Gastrocnemius medialis (tissue), 4 donors: ENCODE data around the gene PLPPR4. TPM values are rescaled to one million over a fixed set of nuclear protein-coding genes. Genes with fewer than 3 reads are reported as not detected.
"Not testable (repeated sequence)": the region's sequence is repeated elsewhere in the genome, so short reads cannot be mapped to it uniquely, and the experiment has no call there.

Source experiments
- ATAC-seq, 2 donors: fragments of 150-250 bp; one replicate each; pipeline ENCODE4 v1.9.1; 2016
- DNase-seq, 2 donors: peaks; one replicate each; pipeline ENCODE4 v3.0.0-alpha.2; 2019
- H3K27ac ChIP-seq, 4 donors: fragments of 200-600 bp; sonication (generic); 1 replicate in 1 of 4; 2 replicates in 3 of 4; pipeline ENCODE4 v1.5.1; 2016 to 2018; ENCODE audit warnings: mild to moderate bottlenecking in 2 of 4, moderate library complexity in 1 of 4
- H3K27me3 ChIP-seq, 3 donors: fragments of 200-600 bp; sonication (generic) in 2 of 3; 1 replicate in 1 of 3; 2 replicates in 2 of 3; pipeline versions ENCODE4 v1.5.1 to v1.6.0; 2016 to 2019; ENCODE audit warnings: mild to moderate bottlenecking in 1 of 3, moderate library complexity in 1 of 3
- H3K36me3 ChIP-seq, 2 donors: fragments of 200-600 bp; sonication (generic) in 1 of 2; one replicate each; pipeline ENCODE4 v1.5.1; 2017 to 2018
- H3K4me1 ChIP-seq, 2 donors: fragments of 200-600 bp; sonication (generic) in 1 of 2; one replicate each; pipeline ENCODE4 v1.5.1; 2016 to 2017; ENCODE audit warnings: mild to moderate bottlenecking in 2 of 2
- H3K4me3 ChIP-seq, 4 donors: fragments of 200-600 bp; sonication (generic) in 3 of 4; 1 replicate in 1 of 4; 2 replicates in 3 of 4; pipeline ENCODE4 v1.5.1; 2016 to 2019; ENCODE audit warnings: mild to moderate bottlenecking in 2 of 4
- H3K9me3 ChIP-seq, 3 donors: fragments of 200-600 bp; sonication (generic) in 2 of 3; 1 replicate in 1 of 3; 2 replicates in 2 of 3; pipeline ENCODE4 v1.5.1; 2016 to 2019
- POLR2A ChIP-seq, 2 donors: fragments of 450-650 bp; IDR thresholded peaks; one replicate each; pipeline ENCODE4 v1.6.1; 2017; ENCODE audit warnings: antibody characterized with exemption in 2 of 2, mild to moderate bottlenecking in 2 of 2, moderate library complexity in 2 of 2
- in situ Hi-C, 4 donors: fragments of 200-750 bp; cut with MboI; loops; one replicate each; pipeline versions ENCODE4 v1.15.0 to v1.8.0; 2017; ENCODE audit warnings: low sequenced_read_pairs in 4 of 4
- intact Hi-C: fragments of 100-400 bp; cut with DNase I; formaldehyde crosslinking; loops from one replicate; pipeline ENCODE4 v1.15.1; 2023; ENCODE audit warnings: low total_unique reads
- total RNA-seq, 4 donors: library from RNA; depleted of rRNA; stranded (reverse); fragments of >200 nt; gene quantifications; one replicate each; pipeline versions ENCODE4 v1.1.0 to v1.2.3, GENCODE V29; 2016
- TF ChIP-seq, protein P1 (sequence below), 5 experiments: fragments of 450-650 bp in 3 of 5; fragments of 200-600 bp in 2 of 5; sonication (generic) in 2 of 5; IDR thresholded peaks in 4 of 5; conservative IDR thresholded peaks in 1 of 5; 1 replicate in 4 of 5; 2 replicates in 1 of 5; pipeline ENCODE4 v1.5.1; 2016 to 2019; ENCODE audit warnings: antibody characterized with exemption in 5 of 5, mild to moderate bottlenecking in 3 of 5, moderate library complexity in 3 of 5

Gene PLPPR4
- total RNA-seq, 4 donors from 2014 or later: 0.20 to 0.68 (median 0.27) TPM; not detected in 1

DNA sequence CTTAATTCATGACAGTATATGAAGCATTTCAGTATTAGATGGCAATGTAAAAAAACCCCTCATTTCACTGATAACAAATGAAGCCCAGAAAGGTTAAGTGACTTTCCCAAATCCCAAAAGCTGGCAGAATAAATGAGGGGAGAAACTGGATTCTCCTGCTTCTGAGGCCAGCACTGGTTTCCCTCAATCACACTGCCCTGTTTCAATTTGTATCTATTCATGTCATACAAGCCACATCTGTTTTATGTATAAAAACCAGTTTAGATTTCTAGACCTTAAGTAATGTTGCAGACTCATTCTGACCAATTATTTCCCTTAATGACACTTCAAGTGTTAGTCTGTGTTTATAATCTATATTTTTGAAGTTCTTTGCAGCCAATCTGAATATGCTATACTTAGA is 16.8 kb downstream of the PLPPR4 start:
- ATAC-seq: no peak
- H3K27ac ChIP-seq: no peak overlapping the region
- intact Hi-C loops (no loop called here), in situ Hi-C loops (no loop called here)
- no peaks in the 10 kb centered on the region for H3K36me3 ChIP-seq
- no peaks in the 10 kb centered on the region for H3K27me3 ChIP-seq
- TF ChIP-seq POLR2A (IDR thresholded peaks at IDR 0.05): no peak
- TF ChIP-seq, protein P1, sequence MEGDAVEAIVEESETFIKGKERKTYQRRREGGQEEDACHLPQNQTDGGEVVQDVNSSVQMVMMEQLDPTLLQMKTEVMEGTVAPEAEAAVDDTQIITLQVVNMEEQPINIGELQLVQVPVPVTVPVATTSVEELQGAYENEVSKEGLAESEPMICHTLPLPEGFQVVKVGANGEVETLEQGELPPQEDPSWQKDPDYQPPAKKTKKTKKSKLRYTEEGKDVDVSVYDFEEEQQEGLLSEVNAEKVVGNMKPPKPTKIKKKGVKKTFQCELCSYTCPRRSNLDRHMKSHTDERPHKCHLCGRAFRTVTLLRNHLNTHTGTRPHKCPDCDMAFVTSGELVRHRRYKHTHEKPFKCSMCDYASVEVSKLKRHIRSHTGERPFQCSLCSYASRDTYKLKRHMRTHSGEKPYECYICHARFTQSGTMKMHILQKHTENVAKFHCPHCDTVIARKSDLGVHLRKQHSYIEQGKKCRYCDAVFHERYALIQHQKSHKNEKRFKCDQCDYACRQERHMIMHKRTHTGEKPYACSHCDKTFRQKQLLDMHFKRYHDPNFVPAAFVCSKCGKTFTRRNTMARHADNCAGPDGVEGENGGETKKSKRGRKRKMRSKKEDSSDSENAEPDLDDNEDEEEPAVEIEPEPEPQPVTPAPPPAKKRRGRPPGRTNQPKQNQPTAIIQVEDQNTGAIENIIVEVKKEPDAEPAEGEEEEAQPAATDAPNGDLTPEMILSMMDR (IDR thresholded peaks at IDR 0.05 in 4 of 5, conservative IDR thresholded peaks at IDR 0.05 in 1 of 5): no peak
- no peak overlapping the region for H3K4me3 ChIP-seq
- no peaks in the 10 kb centered on the region for H3K4me1 ChIP-seq
- DNase-seq: no peak
- H3K9me3 ChIP-seq: no peaks in the 10 kb centered on the region

DNA sequence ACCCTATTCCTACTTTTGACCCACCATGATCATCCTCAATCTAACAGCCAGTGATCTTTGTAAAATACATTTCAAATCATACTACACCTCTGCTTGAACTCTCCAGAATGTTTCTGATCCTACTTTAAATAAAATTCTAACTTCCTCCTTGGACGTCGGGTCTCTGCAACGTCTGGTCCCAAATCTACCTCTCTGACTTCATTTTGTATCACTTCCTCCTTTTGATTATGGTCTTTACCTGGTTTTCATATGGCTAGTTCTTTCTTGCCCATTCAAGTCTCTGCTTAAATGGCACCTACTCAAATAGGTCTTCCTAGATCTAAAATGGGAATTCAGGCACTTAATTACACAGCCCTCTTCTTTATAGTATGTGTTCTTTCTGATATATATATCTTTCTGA is 18.2 kb downstream of the PLPPR4 start:
- no peaks in the 10 kb centered on the region for H3K36me3 ChIP-seq
- in situ Hi-C loops: no loop called here
- no peaks in the 10 kb centered on the region for H3K4me1 ChIP-seq
- H3K27ac ChIP-seq: no peak overlapping the region
- no peak for DNase-seq
- H3K4me3 ChIP-seq: no peak overlapping the region
- TF ChIP-seq, protein P1 (IDR thresholded peaks at IDR 0.05 in 4 of 5, conservative IDR thresholded peaks at IDR 0.05 in 1 of 5): no peak
- no peak for TF ChIP-seq POLR2A (IDR thresholded peaks at IDR 0.05)
- no peaks in the 10 kb centered on the region for H3K27me3 ChIP-seq
- no peaks in the 10 kb centered on the region for H3K9me3 ChIP-seq
- intact Hi-C loops: no loop called here
- no peak for ATAC-seq

DNA sequence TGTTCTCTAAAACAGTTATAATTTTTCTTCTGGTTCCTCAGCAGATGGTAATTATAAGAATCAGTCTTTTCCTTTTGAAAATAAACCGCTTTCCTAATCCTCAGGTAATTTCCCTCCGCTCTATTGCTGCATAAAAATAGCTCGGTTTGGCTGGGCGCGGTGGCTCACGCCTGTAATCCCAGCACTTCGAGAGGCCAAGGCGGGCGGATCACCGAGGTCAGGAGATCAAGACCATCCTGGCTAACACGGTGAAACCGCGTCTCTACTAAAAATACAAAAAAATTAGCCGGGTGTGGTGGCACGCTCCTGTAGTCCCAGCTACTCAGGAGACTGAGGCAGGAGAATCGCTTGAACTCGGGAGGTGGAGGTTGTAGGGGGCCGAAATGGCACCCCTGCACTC is 19.2 kb downstream of the PLPPR4 start:
- DNase-seq, H3K9me3 ChIP-seq, H3K4me3 ChIP-seq, H3K4me1 ChIP-seq, intact Hi-C loops, H3K36me3 ChIP-seq, H3K27ac ChIP-seq, H3K27me3 ChIP-seq, in situ Hi-C loops, ATAC-seq: not testable (repeated sequence)

DNA sequence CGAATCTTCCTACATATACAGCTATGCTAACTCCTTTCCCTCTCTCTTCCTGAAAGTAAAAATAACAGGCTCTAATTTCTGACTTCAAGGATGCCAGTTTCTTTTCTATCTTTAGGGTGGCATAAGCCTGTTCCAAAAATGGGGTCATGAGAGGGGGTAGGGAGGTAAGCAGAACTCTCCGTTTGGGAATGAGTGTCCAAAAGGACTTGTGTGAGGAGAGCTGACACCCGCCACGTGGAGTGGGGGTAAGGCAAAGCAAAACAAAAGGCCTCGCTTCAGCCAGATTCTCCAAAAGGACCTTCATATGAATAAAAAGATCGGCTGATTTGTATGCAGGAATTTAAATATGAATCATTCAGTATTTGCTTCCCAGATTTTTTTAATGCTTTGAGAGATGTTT is 28.6 kb downstream of the PLPPR4 start:
- DNase-seq: no peak
- H3K27ac ChIP-seq: no peak overlapping the region
- intact Hi-C loops (no loop called here), in situ Hi-C loops (no loop called here)
- H3K27me3 ChIP-seq: no peaks in the 10 kb centered on the region
- no peak for ATAC-seq
- H3K9me3 ChIP-seq: peaks cover 0 to 8% (median 0%) of the 10 kb centered on the region in 3 donors
- H3K4me3 ChIP-seq: no peak overlapping the region
- H3K36me3 ChIP-seq: no peaks in the 10 kb centered on the region
- TF ChIP-seq, protein P1 (IDR thresholded peaks at IDR 0.05 in 4 of 5, conservative IDR thresholded peaks at IDR 0.05 in 1 of 5): no peak
- TF ChIP-seq POLR2A (IDR thresholded peaks at IDR 0.05): no peak
- H3K4me1 ChIP-seq: peaks cover 5 to 10% of the 10 kb centered on the region in 2 donors

DNA sequence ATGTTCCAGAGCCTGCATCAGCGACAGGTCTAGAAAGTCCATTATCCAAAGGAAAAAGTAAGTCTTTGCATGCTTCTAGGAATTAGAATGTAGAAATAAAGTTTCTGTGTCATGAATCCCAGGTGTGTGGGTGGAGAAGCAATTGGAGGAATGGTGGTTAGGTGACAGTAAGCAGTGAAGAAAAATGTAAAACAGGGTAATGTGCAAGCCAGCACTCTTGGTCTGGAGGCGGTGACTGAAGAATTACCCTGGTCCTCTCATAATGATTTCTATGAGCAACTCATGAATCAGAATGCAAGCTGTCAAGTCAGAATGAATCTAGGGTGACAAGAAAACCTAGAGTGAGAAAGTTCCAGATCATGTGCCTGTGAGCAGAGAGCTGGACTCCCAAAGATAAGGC is 33.6 kb downstream of the PLPPR4 start:
- Histone ChIP-seq H3K27ac (no peak overlapping the region), H3K4me3 (no peak overlapping the region), H3K36me3 (no peaks in the 10 kb centered on the region), H3K4me1 (peaks cover 0 to 3% of the 10 kb centered on the region in 2 donors), H3K9me3 (no peaks in the 10 kb centered on the region), H3K27me3 (no peaks in the 10 kb centered on the region)
- DNase-seq: no peak
- intact Hi-C loops (no loop called here), in situ Hi-C loops (no loop called here)
- TF ChIP-seq, protein P1 (IDR thresholded peaks at IDR 0.05 in 4 of 5, conservative IDR thresholded peaks at IDR 0.05 in 1 of 5): no peak
- no peak for TF ChIP-seq POLR2A (IDR thresholded peaks at IDR 0.05)
- ATAC-seq: no peak
